AG04449 (cell line): Measurements from ENCODE around the gene MARCHF6.
"Not testable (repeated sequence)": the region's sequence is repeated elsewhere in the genome, so short reads cannot be mapped to it uniquely, and the experiment has no call there.

ENCODE experiments used
- CTCF ChIA-PET: fragments of 350-600 bp; formaldehyde crosslinking; extraction: SDS; loops from one replicate; lab custom pipeline; 2021; ENCODE audit warnings: antibody characterized with exemption; lab: Yijun Ruan, JAX
- POLR2A ChIA-PET: fragments of 400-600, 350-600 bp; formaldehyde crosslinking; extraction: SDS; loops from one replicate; lab custom pipeline; 2020; ENCODE audit warnings: antibody characterized with exemption, inconsistent platforms; lab: Yijun Ruan, JAX
- DNase-seq: peaks from one replicate; pipeline ENCODE4 v3.0.0-alpha.2; 2010; ENCODE audit warnings: low read depth, low spot score
- H3K4me3 ChIP-seq: 2 replicates; pipeline ENCODE4 v1.5.1; 2011; ENCODE audit warnings: low read depth, mild to moderate bottlenecking, control low read depth, low read length
- TF ChIP-seq, protein P1 (sequence below): IDR thresholded peaks from one replicate; pipeline ENCODE4 v1.5.1; 2011; ENCODE audit warnings: mild to moderate bottlenecking, moderate library complexity, low read length, control low read depth, inconsistent platforms; ENCODE audit not compliant: insufficient read depth; ENCODE audit errors: missing control alignments

Gene MARCHF6

DNA sequence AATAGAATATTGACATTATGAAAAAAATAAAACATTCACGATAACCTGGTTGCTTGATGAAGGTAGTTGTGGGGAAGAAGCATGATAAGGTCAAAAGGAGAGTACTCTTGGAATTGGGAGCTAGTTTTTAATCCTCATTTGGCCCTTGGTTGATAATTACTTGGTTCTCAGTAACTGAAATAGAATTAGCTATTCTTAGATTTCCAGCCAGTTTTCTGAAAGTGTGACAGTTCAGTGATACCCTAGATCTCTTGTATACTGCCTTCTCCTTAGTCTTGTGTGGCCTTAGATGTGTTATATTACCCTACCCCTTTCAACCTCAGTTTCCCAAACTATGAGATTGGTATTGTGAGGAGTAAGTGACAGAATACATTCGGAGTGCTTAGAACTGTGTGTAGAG, 17.4 kb downstream of the MARCHF6 start:
- ChIA-PET CTCF (interaction anchor here (0.8 to 1.4 kb wide), 3 partner anchors 10 to 87 kb away, joined by 3 to 5 read pairs (median 4); no protein-coding TSS in a partner anchor), POLR2A (no interaction called here)

DNA sequence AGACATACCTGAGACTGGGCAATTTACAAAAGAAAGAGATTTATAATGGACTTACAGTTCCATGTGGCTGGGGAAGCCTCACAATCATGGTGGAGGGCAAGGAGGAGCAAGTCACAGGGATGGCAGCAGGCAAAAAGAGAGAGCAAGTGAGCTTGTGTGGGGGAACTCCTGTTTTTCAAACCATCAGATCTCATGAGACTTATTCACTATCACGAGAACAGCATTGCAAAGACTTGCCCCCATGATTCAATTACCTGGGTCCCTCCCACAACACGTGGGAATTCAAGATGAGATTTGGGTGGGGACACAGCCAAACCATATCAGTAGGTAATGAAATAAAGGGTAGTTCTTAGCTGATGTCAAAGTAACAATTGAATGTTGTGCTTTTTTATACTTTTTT, 17.9 kb downstream of the MARCHF6 start:
- CTCF ChIA-PET = interaction anchor here (1.0 to 1.4 kb wide), 2 partner anchors 48 to 87 kb away, joined by 3 to 4 read pairs; no protein-coding TSS in a partner anchor
- H3K4me3 ChIP-seq, POLR2A ChIA-PET, DNase-seq: not testable (repeated sequence)

More for the DNA sequence above, 17.4 kb downstream of the MARCHF6 start:
- TF ChIP-seq, protein P1, sequence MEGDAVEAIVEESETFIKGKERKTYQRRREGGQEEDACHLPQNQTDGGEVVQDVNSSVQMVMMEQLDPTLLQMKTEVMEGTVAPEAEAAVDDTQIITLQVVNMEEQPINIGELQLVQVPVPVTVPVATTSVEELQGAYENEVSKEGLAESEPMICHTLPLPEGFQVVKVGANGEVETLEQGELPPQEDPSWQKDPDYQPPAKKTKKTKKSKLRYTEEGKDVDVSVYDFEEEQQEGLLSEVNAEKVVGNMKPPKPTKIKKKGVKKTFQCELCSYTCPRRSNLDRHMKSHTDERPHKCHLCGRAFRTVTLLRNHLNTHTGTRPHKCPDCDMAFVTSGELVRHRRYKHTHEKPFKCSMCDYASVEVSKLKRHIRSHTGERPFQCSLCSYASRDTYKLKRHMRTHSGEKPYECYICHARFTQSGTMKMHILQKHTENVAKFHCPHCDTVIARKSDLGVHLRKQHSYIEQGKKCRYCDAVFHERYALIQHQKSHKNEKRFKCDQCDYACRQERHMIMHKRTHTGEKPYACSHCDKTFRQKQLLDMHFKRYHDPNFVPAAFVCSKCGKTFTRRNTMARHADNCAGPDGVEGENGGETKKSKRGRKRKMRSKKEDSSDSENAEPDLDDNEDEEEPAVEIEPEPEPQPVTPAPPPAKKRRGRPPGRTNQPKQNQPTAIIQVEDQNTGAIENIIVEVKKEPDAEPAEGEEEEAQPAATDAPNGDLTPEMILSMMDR = no peak
- H3K4me3 ChIP-seq = no peak overlapping the region
- DNase-seq = no peak

DNA sequence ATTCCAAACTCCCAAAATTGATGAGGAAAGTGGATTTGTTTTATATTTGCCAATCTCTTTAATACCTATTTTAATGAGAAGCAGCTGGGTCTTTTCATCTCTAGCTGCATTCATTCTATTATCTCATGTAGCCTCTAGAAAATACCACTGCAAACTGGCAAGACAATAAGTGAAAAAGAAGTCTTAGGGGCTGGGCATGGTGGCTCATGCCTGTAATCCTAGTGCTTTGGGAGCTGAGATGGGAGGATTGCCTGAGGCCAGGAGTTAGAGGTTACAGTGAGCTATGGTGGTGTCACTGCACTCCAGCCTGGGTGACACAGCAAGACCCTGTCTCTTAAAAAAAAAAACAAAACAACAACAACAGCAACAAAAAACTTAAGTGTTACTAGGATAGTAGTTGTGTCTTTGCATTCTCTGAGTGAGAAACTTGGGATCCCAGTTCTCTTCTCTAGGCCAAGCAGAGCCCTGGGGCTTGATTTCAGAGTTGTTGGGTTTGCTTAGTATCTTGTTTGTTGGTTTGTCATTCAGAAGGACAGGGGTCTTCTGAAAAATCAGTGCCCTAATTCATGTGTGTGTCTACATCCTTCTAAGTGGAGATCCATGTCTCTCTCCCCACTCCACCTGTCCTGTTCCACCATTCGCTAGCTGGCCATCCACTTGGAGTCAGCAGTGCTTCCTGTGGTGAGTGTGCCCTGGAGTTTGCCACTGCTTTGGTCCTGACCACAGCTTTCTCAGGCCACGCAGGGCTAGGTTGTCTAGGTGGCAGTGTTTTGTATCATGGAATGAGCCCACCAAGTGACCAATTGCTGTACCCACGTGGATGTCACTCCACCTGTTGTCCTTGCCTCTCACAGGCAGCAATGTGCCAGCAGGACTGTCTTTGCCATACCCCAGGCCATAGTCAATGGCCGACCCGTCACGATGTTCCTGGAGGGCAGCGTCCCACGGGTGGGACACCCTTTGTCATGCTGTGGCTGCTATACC, 19.5 kb downstream of the MARCHF6 start:
- TF ChIP-seq, protein P1 = no peak
- no peak overlapping the region for H3K4me3 ChIP-seq
- CTCF ChIA-PET = interaction anchor here (0.9 kb wide), 1 partner anchor 89 kb away, joined by 3 read pairs; no protein-coding TSS in a partner anchor
- POLR2A ChIA-PET = interaction anchor here (0.6 kb wide), 1 partner anchor 46 kb away, joined by 3 read pairs; no protein-coding TSS in a partner anchor
- no peak for DNase-seq

DNA sequence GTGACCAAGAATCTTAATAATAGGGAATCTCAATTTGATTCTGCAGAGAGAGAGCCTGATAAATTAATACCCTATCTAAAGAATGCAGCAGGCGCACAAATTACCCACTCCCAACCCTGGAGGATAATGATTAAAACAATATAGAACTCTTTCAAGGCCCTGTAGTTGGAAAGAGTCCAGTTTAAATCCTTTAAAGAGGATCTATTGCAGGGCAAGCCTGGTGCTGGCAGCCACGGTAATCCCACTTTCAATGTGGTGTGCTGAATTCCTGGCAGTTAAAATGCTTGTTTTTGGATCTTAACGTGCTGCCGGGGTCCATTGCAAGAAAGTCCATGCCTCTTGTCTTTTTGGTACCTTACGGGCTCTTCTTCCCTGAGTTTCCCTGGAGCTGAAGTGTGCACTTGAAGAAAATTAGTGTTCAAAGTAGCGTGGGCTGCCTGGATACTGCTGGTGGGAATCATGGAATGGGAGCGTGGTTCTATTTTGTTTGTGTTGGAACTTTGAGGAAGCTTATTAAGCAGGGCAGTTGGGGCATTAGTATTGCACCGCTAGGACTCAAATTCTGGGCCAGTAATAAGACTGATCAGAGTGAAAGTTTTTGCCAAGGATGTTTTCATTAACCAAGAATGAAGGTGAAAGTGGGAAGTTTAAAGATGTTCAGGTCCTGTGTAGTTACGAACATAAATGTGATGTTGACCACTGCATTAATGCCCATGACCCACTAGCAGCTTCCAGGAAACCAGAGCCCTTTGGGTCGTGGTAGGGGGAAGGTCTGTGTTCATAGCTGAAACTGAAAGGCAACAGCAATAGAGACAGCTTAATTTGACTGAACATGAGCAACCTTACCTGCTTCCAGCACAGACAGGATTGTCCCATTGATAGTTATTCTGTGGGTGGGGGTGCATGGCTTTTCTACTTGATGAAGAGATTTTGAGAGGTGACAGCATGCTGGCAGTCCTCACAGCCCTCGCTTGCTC, 20.8 kb downstream of the MARCHF6 start:
- H3K4me3 ChIP-seq = no peak overlapping the region
- ChIA-PET POLR2A (interaction anchor here (0.6 to 1.0 kb wide), 2 partner anchors 20 to 110 kb away, joined by 3 to 5 read pairs; partner anchors contain the start of gene MARCHF6), CTCF (interaction anchor here (0.7 kb wide), 1 partner anchor 16 kb away, joined by 3 read pairs; no protein-coding TSS in a partner anchor)
- TF ChIP-seq, protein P1 = no peak
- no peak for DNase-seq

DNA sequence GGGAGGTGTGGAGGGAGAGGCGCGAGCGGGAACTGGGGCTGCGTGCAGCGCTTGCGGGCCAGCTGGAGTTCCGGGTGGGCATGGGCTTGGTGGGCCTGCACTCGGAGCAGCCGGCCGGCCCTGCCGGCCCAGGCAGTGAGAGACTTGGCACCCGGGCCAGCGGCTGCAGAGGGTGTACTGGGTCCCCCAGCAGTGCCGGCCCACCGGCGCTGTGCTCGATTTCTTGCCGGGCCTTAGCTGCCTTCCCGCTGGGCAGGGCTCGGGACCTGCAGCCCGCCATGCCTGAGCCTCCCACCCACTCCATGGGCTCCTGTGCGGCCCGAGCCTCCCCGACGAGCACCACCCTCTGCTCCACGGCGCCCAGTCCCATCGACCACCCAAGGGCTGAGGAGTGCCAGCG, 21.7 kb downstream of the MARCHF6 start:
- POLR2A ChIA-PET = interaction anchor here (0.6 kb wide), 1 partner anchor 111 kb away, joined by 5 read pairs; no protein-coding TSS in a partner anchor
- H3K4me3 ChIP-seq, DNase-seq, CTCF ChIA-PET: not testable (repeated sequence)

DNA sequence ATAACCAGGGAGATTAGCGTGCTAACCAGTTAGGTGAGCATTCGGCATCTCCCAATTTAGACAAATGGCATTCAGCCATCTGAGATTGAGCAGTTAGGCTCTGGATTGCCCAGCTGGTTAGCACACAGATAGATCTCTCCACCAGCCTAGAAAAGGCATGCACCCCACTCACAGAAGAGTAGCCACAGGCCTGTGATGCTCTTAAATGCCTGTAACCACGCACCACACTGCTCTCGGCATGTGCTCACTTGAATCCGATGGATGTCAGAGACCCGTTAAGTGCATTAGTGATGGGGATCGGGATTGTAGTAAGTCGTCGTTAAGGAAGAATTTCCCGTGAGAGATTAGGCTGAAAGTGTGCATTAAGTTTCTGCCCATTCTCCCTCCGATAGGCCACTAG, 23.0 kb downstream of the MARCHF6 start:
- CTCF ChIA-PET = interaction anchor here (0.8 to 1.7 kb wide), 2 partner anchors 8 to 10 kb away, joined by 4 to 5 read pairs; no protein-coding TSS in a partner anchor
- POLR2A ChIA-PET = no interaction called here
- TF ChIP-seq, protein P1 = no peak
- H3K4me3 ChIP-seq = no peak overlapping the region
- DNase-seq = no peak
